Peyer's patch (tissue), 4 donors: Measurements from ENCODE around the gene COL4A5. TPM values are rescaled to one million over a fixed set of nuclear protein-coding genes. Genes with fewer than 3 reads are reported as not detected.

Experiments used
- DNase-seq, 3 donors: peaks; one replicate each; pipeline ENCODE4 v3.0.0-alpha.2; 2017 to 2019
- H3K27ac ChIP-seq, 4 donors: fragments of 200-600 bp; sonication (generic); one replicate each; pipeline ENCODE4 v1.5.1; 2016 to 2019
- H3K27me3 ChIP-seq, 2 donors: fragments of 200-600 bp; sonication (generic); one replicate each; pipeline ENCODE4 v1.5.1; 2019
- H3K36me3 ChIP-seq, 3 donors: fragments of 200-600 bp; sonication (generic); one replicate each; pipeline ENCODE4 v1.5.1; 2016 to 2019
- H3K4me1 ChIP-seq, 4 donors: fragments of 200-600 bp; sonication (generic); one replicate each; pipeline ENCODE4 v1.5.1; 2016 to 2019
- H3K4me3 ChIP-seq, 4 donors: fragments of 200-600 bp; sonication (generic); 1 replicate in 3 of 4; 2 replicates in 1 of 4; pipeline ENCODE4 v1.5.1; 2016 to 2019; ENCODE audit warnings: mild to moderate bottlenecking in 1 of 4
- H3K9me3 ChIP-seq, 4 donors: fragments of 200-600 bp; sonication (generic); one replicate each; pipeline ENCODE4 v1.5.1; 2016 to 2019; ENCODE audit warnings: mild to moderate bottlenecking in 1 of 4
- CTCF ChIP-seq, 6 experiments: fragments of 450-650 bp in 4 of 6; fragments of 200-600 bp in 2 of 6; sonication (generic) in 1 of 6; IDR thresholded peaks; one replicate each; pipeline ENCODE4 v1.5.1; 2017 to 2019; ENCODE audit warnings: antibody characterized with exemption in 6 of 6, mild to moderate bottlenecking in 3 of 6, moderate library complexity in 1 of 6
- POLR2A ChIP-seq, 2 donors: fragments of 450-650 bp; IDR thresholded peaks; one replicate each; pipeline ENCODE4 v1.5.1; 2017; ENCODE audit warnings: antibody characterized with exemption in 2 of 2, mild to moderate bottlenecking in 2 of 2, moderate library complexity in 2 of 2
- total RNA-seq, 4 donors: library from RNA; depleted of rRNA; stranded (reverse); fragments of >200 nt; gene quantifications; one replicate each; pipeline ENCODE4 v1.1.0, GENCODE V29; 2016

Gene COL4A5
- total RNA-seq, 4 donors from 2014 or later, result 1.2 to 18.2 (median 8.1) TPM

GRCh38 chrX:108541286-108541685 is 101.6 kb downstream of the COL4A5 start:
- TF ChIP-seq CTCF (IDR thresholded peaks at IDR 0.05) (no peak), POLR2A (IDR thresholded peaks at IDR 0.05) (no peak)
- no peak for DNase-seq
- H3K9me3 ChIP-seq, result no peaks in the 10 kb centered on the region
- H3K4me1 ChIP-seq, result no peaks in the 10 kb centered on the region
- no peaks in the 10 kb centered on the region for H3K27me3 ChIP-seq
- H3K36me3 ChIP-seq, result no peaks in the 10 kb centered on the region
- H3K27ac ChIP-seq, result no peak overlapping the region
- no peak overlapping the region for H3K4me3 ChIP-seq

- Histone ChIP-seq H3K27me3 (no peaks in the 10 kb centered on the region), H3K36me3 (no peaks in the 10 kb centered on the region), H3K4me3 (no peak overlapping the region), H3K27ac (no peak overlapping the region), H3K9me3 (no peaks in the 10 kb centered on the region), H3K4me1 (no peaks in the 10 kb centered on the region)
- TF ChIP-seq POLR2A (IDR thresholded peaks at IDR 0.05) (no peak), CTCF (IDR thresholded peaks at IDR 0.05) (no peak)
- no peak for DNase-seq
Observed at GRCh38 chrX:108557580-108557979, 117.9 kb downstream of the COL4A5 start.

DNA sequence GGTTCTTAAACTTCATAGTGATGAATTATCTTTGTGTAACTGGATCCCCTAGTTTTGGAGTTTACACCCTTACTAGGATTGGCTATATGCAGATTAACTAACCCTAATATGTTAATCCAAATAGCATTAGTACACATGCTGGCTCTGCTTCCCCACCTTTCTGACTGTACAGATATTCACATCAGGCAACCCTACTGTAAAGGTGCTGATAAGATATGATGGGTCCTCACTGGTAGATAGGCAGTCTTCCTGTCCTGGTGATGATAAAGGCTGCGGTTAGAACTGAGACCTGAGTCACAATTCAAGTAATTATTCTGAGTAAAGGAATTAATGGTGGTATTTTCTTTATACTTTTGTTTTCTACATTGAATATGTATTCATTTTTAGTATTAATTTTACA is 118.6 kb downstream of the COL4A5 start:
- Histone ChIP-seq H3K9me3 (no peaks in the 10 kb centered on the region), H3K27me3 (no peaks in the 10 kb centered on the region), H3K36me3 (no peaks in the 10 kb centered on the region), H3K4me3 (no peak overlapping the region), H3K4me1 (no peaks in the 10 kb centered on the region), H3K27ac (no peak overlapping the region)
- TF ChIP-seq POLR2A (IDR thresholded peaks at IDR 0.05), result no peak
- no peak for TF ChIP-seq CTCF (IDR thresholded peaks at IDR 0.05)
- no peak for DNase-seq

DNA sequence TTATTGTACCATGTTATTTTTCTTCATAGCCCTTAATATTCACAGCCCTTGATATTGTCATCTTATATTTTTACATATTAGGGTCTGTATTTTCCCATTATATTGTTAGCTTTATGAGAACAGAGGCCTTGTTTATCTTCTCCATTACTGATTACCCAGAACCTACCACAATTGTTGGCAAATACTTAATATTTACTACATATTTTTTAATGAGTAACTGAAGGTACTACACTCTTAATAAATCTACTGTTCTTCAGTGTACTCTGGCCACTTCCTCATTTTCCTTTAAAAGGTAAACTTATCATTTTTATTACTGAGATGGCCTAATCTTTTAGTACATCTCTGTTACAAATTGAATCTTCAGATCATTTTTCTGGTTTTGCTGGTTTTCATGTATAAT is 133.5 kb downstream of the COL4A5 start:
- H3K4me3 ChIP-seq, result no peak overlapping the region
- TF ChIP-seq POLR2A (IDR thresholded peaks at IDR 0.05), result no peak
- TF ChIP-seq CTCF (IDR thresholded peaks at IDR 0.05), result no peak
- H3K9me3 ChIP-seq, result no peaks in the 10 kb centered on the region
- H3K27ac ChIP-seq, result no peak overlapping the region
- H3K27me3 ChIP-seq, result no peaks in the 10 kb centered on the region
- no peak for DNase-seq
- no peaks in the 10 kb centered on the region for H3K4me1 ChIP-seq
- no peaks in the 10 kb centered on the region for H3K36me3 ChIP-seq

DNA sequence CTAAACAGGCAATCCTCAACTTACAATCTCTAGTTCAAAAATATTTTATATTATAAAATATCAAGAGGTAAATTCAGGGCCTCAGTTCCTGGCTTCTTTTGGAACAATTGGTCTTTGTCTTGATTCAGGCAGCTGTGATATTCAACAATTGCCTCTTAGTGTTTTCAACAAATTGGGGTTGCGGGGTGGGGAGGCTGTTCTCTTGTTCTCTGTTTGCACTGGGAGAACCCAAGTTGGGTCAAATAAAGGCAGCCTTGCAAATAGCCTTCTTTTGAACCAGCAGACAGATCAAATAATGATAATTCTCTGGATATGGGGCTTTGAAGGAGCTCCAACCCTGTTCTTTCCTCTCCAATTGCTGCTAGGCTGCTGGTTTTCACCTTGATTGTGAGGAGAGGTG is 142.5 kb downstream of the COL4A5 start:
- TF ChIP-seq POLR2A (IDR thresholded peaks at IDR 0.05), result no peak
- no peak for TF ChIP-seq CTCF (IDR thresholded peaks at IDR 0.05)
- Histone ChIP-seq H3K4me1 (no peaks in the 10 kb centered on the region), H3K27me3 (no peaks in the 10 kb centered on the region), H3K4me3 (no peak overlapping the region), H3K36me3 (no peaks in the 10 kb centered on the region), H3K27ac (no peak overlapping the region), H3K9me3 (no peaks in the 10 kb centered on the region)
- DNase-seq, result no peak

GRCh38 chrX:108584617-108585211 is 145.1 kb downstream of the COL4A5 start:
- Histone ChIP-seq H3K27ac (no peak overlapping the region), H3K36me3 (no peaks in the 10 kb centered on the region), H3K9me3 (no peaks in the 10 kb centered on the region), H3K4me1 (no peaks in the 10 kb centered on the region), H3K27me3 (no peaks in the 10 kb centered on the region), H3K4me3 (no peak overlapping the region)
- DNase-seq, result no peak
- TF ChIP-seq CTCF (IDR thresholded peaks at IDR 0.05), result no peak
- no peak for TF ChIP-seq POLR2A (IDR thresholded peaks at IDR 0.05)
